Loucy (cell line): ENCODE measurements around the gene KIF13A.
"Not testable (repeated sequence)": the region's sequence is repeated elsewhere in the genome, so short reads cannot be mapped to it uniquely, and the experiment has no call there.

ENCODE experiments used
- H2AFZ ChIP-seq: fragments of 200-600 bp; sonication (generic); 2 replicates; pipeline ENCODE4 v1.6.0; 2016; ENCODE audit warnings: antibody characterized with exemption, mild to moderate bottlenecking, low read length, moderate library complexity
- H3F3A ChIP-seq: fragments of 200-600 bp; 2 replicates; pipeline ENCODE4 v1.6.0; 2016; ENCODE audit warnings: antibody characterized with exemption, low read depth, mild to moderate bottlenecking
- H3K27me3 ChIP-seq: fragments of 200-600 bp; sonication (generic); 2 replicates; pipeline ENCODE4 v1.6.1; 2014; ENCODE audit warnings: low read length, mild to moderate bottlenecking; ENCODE audit not compliant: insufficient read depth, poor library complexity, severe bottlenecking
- H3K36me3 ChIP-seq: fragments of 200-600 bp; sonication (generic); 2 replicates; pipeline ENCODE4 v1.6.1; 2016; ENCODE audit warnings: low read length; ENCODE audit not compliant: insufficient read depth
- H3K4me1 ChIP-seq: fragments of 200-600 bp; sonication (generic); 2 replicates; pipeline ENCODE4 v1.5.1; 2014; ENCODE audit warnings: low read length, mild to moderate bottlenecking; ENCODE audit not compliant: insufficient read depth, poor library complexity, severe bottlenecking
- H3K4me2 ChIP-seq: fragments of 200-600 bp; sonication (generic); 2 replicates; pipeline ENCODE4 v1.6.0; 2014; ENCODE audit warnings: antibody characterized with exemption, low read length, low read depth, mild to moderate bottlenecking; ENCODE audit not compliant: poor library complexity, severe bottlenecking
- H3K4me3 ChIP-seq: fragments of 200-600 bp; sonication (generic); 2 replicates; pipeline ENCODE4 v1.5.1; 2014; ENCODE audit warnings: low read length, mild to moderate bottlenecking, mixed read lengths; ENCODE audit not compliant: poor library complexity, severe bottlenecking
- H3K79me2 ChIP-seq: fragments of 200-600 bp; sonication (generic); 2 replicates; pipeline ENCODE4 v1.6.1; 2014; ENCODE audit warnings: low read length; ENCODE audit not compliant: insufficient read depth
- H3K9ac ChIP-seq: fragments of 200-600 bp; sonication (generic); 2 replicates; pipeline ENCODE4 v1.6.0; 2014; ENCODE audit warnings: mild to moderate bottlenecking, low read depth, low read length, moderate library complexity; ENCODE audit not compliant: poor library complexity, severe bottlenecking
- H3K9me2 ChIP-seq: fragments of 200-600 bp; sonication (generic); replicated peaks from 2 replicates; pipeline ENCODE4 v1.6.1; 2016; ENCODE audit warnings: low read depth, low read length, mixed read lengths
- H3K9me3 ChIP-seq: fragments of 200-600 bp; sonication (generic); 2 replicates; pipeline ENCODE4 v1.6.1; 2014; ENCODE audit warnings: mild to moderate bottlenecking, antibody characterized with exemption, low read length, low read depth; ENCODE audit not compliant: insufficient read depth
- H4K20me1 ChIP-seq: fragments of 200-600 bp; sonication (generic); 2 replicates; pipeline ENCODE4 v1.6.0; 2014; ENCODE audit warnings: antibody characterized with exemption, low read length, mild to moderate bottlenecking; ENCODE audit not compliant: insufficient read depth, poor library complexity, severe bottlenecking
- EZH2phosphoT487 ChIP-seq: fragments of 200-600 bp; IDR thresholded peaks from 2 replicates; pipeline ENCODE4 v1.6.1; 2018; ENCODE audit warnings: antibody characterized with exemption, mild to moderate bottlenecking, moderate library complexity, borderline replicate concordance
- TF ChIP-seq, protein P1 (sequence below): fragments of 200-600 bp; sonication (generic); conservative IDR thresholded peaks from 2 replicates; pipeline ENCODE4 v1.5.1; 2014; ENCODE audit warnings: mild to moderate bottlenecking, antibody characterized with exemption, low read length

The KIF13A gene

GRCh38 chr6:17948725-17949124 is 38.7 kb downstream of the KIF13A start:
- no peak overlapping the region for H3K4me3 ChIP-seq
- no peaks in the 10 kb centered on the region for H3K36me3 ChIP-seq
- TF ChIP-seq, protein P1, sequence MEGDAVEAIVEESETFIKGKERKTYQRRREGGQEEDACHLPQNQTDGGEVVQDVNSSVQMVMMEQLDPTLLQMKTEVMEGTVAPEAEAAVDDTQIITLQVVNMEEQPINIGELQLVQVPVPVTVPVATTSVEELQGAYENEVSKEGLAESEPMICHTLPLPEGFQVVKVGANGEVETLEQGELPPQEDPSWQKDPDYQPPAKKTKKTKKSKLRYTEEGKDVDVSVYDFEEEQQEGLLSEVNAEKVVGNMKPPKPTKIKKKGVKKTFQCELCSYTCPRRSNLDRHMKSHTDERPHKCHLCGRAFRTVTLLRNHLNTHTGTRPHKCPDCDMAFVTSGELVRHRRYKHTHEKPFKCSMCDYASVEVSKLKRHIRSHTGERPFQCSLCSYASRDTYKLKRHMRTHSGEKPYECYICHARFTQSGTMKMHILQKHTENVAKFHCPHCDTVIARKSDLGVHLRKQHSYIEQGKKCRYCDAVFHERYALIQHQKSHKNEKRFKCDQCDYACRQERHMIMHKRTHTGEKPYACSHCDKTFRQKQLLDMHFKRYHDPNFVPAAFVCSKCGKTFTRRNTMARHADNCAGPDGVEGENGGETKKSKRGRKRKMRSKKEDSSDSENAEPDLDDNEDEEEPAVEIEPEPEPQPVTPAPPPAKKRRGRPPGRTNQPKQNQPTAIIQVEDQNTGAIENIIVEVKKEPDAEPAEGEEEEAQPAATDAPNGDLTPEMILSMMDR, result no peak
- no peak for TF ChIP-seq EZH2phosphoT487
- no peaks in the 10 kb centered on the region for H3K9me3 ChIP-seq
- H3K4me1 ChIP-seq, result no peaks in the 10 kb centered on the region
- no peaks in the 10 kb centered on the region for H4K20me1 ChIP-seq
- no peak overlapping the region for H2AFZ ChIP-seq
- no peaks in the 10 kb centered on the region for H3F3A ChIP-seq
- H3K27me3 ChIP-seq, result no peaks in the 10 kb centered on the region
- H3K9me2 ChIP-seq, result no peaks in the 10 kb centered on the region
- no peaks in the 10 kb centered on the region for H3K79me2 ChIP-seq
- H3K9ac ChIP-seq, result no peak overlapping the region
- H3K4me2 ChIP-seq, result no peak overlapping the region

DNA sequence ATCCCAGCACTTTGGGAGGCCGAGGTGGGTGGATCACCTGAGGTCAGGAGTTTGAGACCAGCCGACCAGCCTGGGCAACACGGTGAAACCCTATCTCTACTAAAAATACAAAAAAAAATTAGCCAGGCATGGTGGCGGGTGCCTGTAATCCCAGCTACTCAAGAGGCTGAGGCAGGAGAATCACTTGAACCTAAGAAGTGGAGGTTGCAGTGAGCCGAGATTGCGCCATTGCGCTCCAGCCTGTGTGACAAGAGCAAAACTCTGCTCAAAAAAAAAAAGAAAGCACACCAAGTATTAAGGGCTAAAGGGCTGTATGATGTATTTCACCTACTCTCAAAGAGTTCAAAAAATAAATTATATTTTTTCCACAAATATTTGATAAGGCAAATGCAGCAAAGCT is 39.9 kb downstream of the KIF13A start:
- not testable (repeated sequence) for H3K36me3 ChIP-seq, H4K20me1 ChIP-seq, H3K4me2 ChIP-seq, H3K79me2 ChIP-seq, H3K9me2 ChIP-seq, H3K4me3 ChIP-seq, H3F3A ChIP-seq, H3K4me1 ChIP-seq, H3K9me3 ChIP-seq, H3K9ac ChIP-seq, H2AFZ ChIP-seq, H3K27me3 ChIP-seq

DNA sequence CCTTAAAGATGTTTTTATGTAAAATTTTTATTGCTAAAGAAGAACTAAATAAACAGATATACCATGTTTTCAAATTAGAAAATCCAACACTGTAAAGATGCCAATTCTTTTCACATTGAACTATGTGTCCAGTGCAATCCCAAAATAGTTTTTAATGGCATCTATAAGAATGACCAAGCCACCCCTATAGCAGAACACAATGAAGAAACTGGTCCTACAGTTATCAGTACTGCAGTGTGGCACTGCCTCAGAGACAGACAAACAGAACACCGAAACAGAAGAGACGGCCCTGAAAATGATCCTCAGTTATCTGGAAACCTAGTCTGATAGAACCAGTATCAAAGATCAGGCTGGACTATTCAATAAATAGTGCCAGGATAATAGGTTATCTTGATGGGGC is 41.9 kb downstream of the KIF13A start:
- H3K27me3 ChIP-seq, result no peaks in the 10 kb centered on the region
- no peak for TF ChIP-seq EZH2phosphoT487
- TF ChIP-seq, protein P1, result no peak
- no peak overlapping the region for H3K9ac ChIP-seq

DNA sequence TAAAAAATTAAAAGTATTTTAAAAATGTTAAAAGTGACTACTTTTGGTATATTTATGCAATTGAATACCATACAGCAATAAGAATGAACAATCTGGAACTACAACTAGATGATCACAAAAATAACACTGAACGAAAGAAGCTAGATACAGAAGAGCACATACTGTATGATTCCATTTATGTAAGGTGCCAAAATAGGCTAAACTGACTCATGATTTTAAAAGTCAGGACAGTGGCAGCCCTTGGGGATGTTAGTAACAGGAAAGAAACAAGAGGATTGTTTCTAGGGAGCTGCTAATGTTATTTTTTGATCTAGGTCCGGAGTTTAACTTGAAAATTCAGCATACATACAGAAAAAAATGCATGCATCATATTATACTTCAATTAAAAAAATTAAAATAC is 42.3 kb downstream of the KIF13A start:
- Histone ChIP-seq H3K9me2 (no peaks in the 10 kb centered on the region), H3K9me3 (no peaks in the 10 kb centered on the region), H4K20me1 (no peaks in the 10 kb centered on the region), H3K27me3 (no peaks in the 10 kb centered on the region), H3K79me2 (no peaks in the 10 kb centered on the region), H3K4me2 (no peak overlapping the region), H3F3A (no peaks in the 10 kb centered on the region), H3K9ac (no peak overlapping the region), H3K4me1 (no peaks in the 10 kb centered on the region), H2AFZ (no peak overlapping the region), H3K4me3 (no peak overlapping the region), H3K36me3 (no peaks in the 10 kb centered on the region)
- TF ChIP-seq, protein P1, result no peak
- no peak for TF ChIP-seq EZH2phosphoT487

More for the DNA sequence above, 41.9 kb downstream of the KIF13A start:
- H3K9me2 ChIP-seq, result no peaks in the 10 kb centered on the region
- H3K4me3 ChIP-seq, result no peak overlapping the region
- no peaks in the 10 kb centered on the region for H3F3A ChIP-seq
- no peaks in the 10 kb centered on the region for H3K9me3 ChIP-seq
- H4K20me1 ChIP-seq, result no peaks in the 10 kb centered on the region
- no peaks in the 10 kb centered on the region for H3K4me1 ChIP-seq
- no peak overlapping the region for H2AFZ ChIP-seq
- no peaks in the 10 kb centered on the region for H3K79me2 ChIP-seq
- no peaks in the 10 kb centered on the region for H3K36me3 ChIP-seq
- H3K4me2 ChIP-seq, result no peak overlapping the region
